ENCODE data around the gene USP35. TPM values are rescaled to one million over a fixed set of nuclear protein-coding genes. Genes with fewer than 3 reads are reported as not detected.

USP35 gene
- total RNA-seq, 1 experiment from 2014 or later: 6.0 TPM

DNA sequence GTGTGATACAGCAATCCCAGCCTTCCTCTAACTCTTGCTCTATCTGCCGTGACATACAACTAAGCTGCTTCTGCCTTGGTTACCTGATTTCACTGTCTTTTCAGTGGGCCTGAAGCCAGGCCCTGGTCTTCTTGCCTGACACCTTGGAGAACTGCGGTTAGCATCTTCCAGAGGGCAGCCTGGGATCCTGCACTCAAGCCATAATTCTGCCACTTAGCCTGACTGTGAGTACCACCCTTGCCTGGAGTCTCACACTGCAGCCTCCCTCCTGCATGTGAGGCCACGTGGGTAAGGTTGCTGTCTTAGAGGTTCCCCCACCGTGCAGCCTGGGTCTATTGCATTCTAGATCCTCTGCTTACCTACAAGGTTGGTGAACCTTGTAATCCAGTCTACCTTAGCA, 35.8 kb downstream of the USP35 start:
- no peak for ATAC-seq
- intact Hi-C loops (cut with micrococcal nuclease): no loop called here
- TF ChIP-seq, protein P1, sequence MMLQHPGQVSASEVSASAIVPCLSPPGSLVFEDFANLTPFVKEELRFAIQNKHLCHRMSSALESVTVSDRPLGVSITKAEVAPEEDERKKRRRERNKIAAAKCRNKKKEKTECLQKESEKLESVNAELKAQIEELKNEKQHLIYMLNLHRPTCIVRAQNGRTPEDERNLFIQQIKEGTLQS (IDR thresholded peaks at IDR 0.05): no peak
- no peak for TF ChIP-seq CBX3 (IDR thresholded peaks at IDR 0.05; ENCODE audit: low read depth)
- TF ChIP-seq ZNF274 (IDR thresholded peaks at IDR 0.05; ENCODE audit: low read depth, low read length): no peak
- no peak for TF ChIP-seq ZBTB33 (IDR thresholded peaks at IDR 0.05; ENCODE audit: extremely low read depth, insufficient replicate concordance, low read length)
- no peak for TF ChIP-seq SIN3A (IDR thresholded peaks at IDR 0.05; ENCODE audit: low read depth)
- BruUV-seq (replicated peaks): no TSS peak
- H3K4me3 ChIP-seq (replicated peaks in 1 of 2; ENCODE audit: low read depth in 1 of 2, low read length in 2 of 2): no peak overlapping the region
- H3K79me2 ChIP-seq (ENCODE audit: insufficient read depth, low read length): no peaks in the 10 kb centered on the region
- H3K9ac ChIP-seq (ENCODE audit: low read length): no peak overlapping the region
- no peaks in the 10 kb centered on the region for H3K9me2 ChIP-seq (ENCODE audit: insufficient read depth)
- no peaks in the 10 kb centered on the region for H3K9me3 ChIP-seq (ENCODE audit: control insufficient read depth in 1 of 2, insufficient read depth in 1 of 2, low read depth in 1 of 2, low read length in 2 of 2)
- H3K4me2 ChIP-seq (ENCODE audit: low read length): no peak overlapping the region
- H3K27ac ChIP-seq (ENCODE audit: low read depth, low read length): no peak overlapping the region
- no peak for DNase-seq (ENCODE audit: low read depth, low spot score)
- H3K4me1 ChIP-seq (ENCODE audit: control insufficient read depth in 1 of 2, insufficient read depth in 2 of 2, low read length in 2 of 2): no peaks in the 10 kb centered on the region
- CTCF ChIA-PET: no interaction called here
- H3K27me3 ChIP-seq (ENCODE audit: insufficient read depth, low read length): no peaks in the 10 kb centered on the region
- RAD21 ChIA-PET (ENCODE audit: low non-redundant PET in 1 of 2, low total read pairs in 2 of 2, uncharacterized antibody in 2 of 2, unreplicated experiment in 2 of 2): no interaction called here
- POLR2A ChIA-PET: no interaction called here
- H2AFZ ChIP-seq (ENCODE audit: low read depth, low read length, poor library complexity, severe bottlenecking): no peak overlapping the region
- H4K20me1 ChIP-seq (ENCODE audit: insufficient read depth): no peaks in the 10 kb centered on the region
- H3K36me3 ChIP-seq (ENCODE audit: control insufficient read depth in 1 of 2, insufficient read depth in 2 of 2, low read length in 2 of 2): no peaks in the 10 kb centered on the region

GRCh38 chr11:78224906-78225420, 36.2 kb downstream of the USP35 start:
- Histone ChIP-seq H3K4me1 (ENCODE audit: control insufficient read depth in 1 of 2, insufficient read depth in 2 of 2, low read length in 2 of 2) (no peaks in the 10 kb centered on the region), H3K27me3 (ENCODE audit: insufficient read depth, low read length) (no peaks in the 10 kb centered on the region), H4K20me1 (ENCODE audit: insufficient read depth) (no peaks in the 10 kb centered on the region), H3K36me3 (ENCODE audit: control insufficient read depth in 1 of 2, insufficient read depth in 2 of 2, low read length in 2 of 2) (no peaks in the 10 kb centered on the region), H3K9me3 (ENCODE audit: control insufficient read depth in 1 of 2, insufficient read depth in 1 of 2, low read depth in 1 of 2, low read length in 2 of 2) (no peaks in the 10 kb centered on the region), H3K4me2 (ENCODE audit: low read length) (no peak overlapping the region), H3K4me3 (replicated peaks in 1 of 2; ENCODE audit: low read depth in 1 of 2, low read length in 2 of 2) (no peak overlapping the region), H2AFZ (ENCODE audit: low read depth, low read length, poor library complexity, severe bottlenecking) (no peak overlapping the region), H3K9me2 (ENCODE audit: insufficient read depth) (no peaks in the 10 kb centered on the region), H3K9ac (ENCODE audit: low read length) (no peak overlapping the region), H3K79me2 (ENCODE audit: insufficient read depth, low read length) (no peaks in the 10 kb centered on the region), H3K27ac (ENCODE audit: low read depth, low read length) (no peak overlapping the region)
- no peak for DNase-seq (ENCODE audit: low read depth, low spot score)
- no TSS peak for BruUV-seq (replicated peaks)
- CTCF ChIA-PET: interaction anchor here (0.6 kb wide), 1 partner anchor 189 kb away, joined by 3 read pairs; no protein-coding TSS in a partner anchor
- RAD21 ChIA-PET (ENCODE audit: low non-redundant PET in 1 of 2, low total read pairs in 2 of 2, uncharacterized antibody in 2 of 2, unreplicated experiment in 2 of 2): no interaction called here
- ATAC-seq: no peak
- intact Hi-C loops (cut with micrococcal nuclease): no loop called here
- TF ChIP-seq, protein P2, sequence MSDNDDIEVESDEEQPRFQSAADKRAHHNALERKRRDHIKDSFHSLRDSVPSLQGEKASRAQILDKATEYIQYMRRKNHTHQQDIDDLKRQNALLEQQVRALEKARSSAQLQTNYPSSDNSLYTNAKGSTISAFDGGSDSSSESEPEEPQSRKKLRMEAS (IDR thresholded peaks at IDR 0.05): no peak
- no peak for TF ChIP-seq JUND (IDR thresholded peaks at IDR 0.05)
- no peak for TF ChIP-seq TCF7L2 (IDR thresholded peaks at IDR 0.05; ENCODE audit: borderline replicate concordance, extremely low read depth, insufficient read depth, insufficient read length)
- TF ChIP-seq SP1 (IDR thresholded peaks at IDR 0.05; ENCODE audit: low read depth): no peak
- TF ChIP-seq POLR2A (IDR thresholded peaks at IDR 0.05; ENCODE audit: borderline replicate concordance, extremely low read depth, insufficient read depth, insufficient read length): no peak
- TF ChIP-seq CBX3 (IDR thresholded peaks at IDR 0.05; ENCODE audit: low read depth): no peak
- no peak for TF ChIP-seq YY1 (IDR thresholded peaks at IDR 0.05; ENCODE audit: extremely low read depth, insufficient replicate concordance, low read depth, low read length)
- no peak for TF ChIP-seq ZBTB33 (IDR thresholded peaks at IDR 0.05; ENCODE audit: extremely low read depth, insufficient replicate concordance, low read length)
- TF ChIP-seq, protein P3, sequence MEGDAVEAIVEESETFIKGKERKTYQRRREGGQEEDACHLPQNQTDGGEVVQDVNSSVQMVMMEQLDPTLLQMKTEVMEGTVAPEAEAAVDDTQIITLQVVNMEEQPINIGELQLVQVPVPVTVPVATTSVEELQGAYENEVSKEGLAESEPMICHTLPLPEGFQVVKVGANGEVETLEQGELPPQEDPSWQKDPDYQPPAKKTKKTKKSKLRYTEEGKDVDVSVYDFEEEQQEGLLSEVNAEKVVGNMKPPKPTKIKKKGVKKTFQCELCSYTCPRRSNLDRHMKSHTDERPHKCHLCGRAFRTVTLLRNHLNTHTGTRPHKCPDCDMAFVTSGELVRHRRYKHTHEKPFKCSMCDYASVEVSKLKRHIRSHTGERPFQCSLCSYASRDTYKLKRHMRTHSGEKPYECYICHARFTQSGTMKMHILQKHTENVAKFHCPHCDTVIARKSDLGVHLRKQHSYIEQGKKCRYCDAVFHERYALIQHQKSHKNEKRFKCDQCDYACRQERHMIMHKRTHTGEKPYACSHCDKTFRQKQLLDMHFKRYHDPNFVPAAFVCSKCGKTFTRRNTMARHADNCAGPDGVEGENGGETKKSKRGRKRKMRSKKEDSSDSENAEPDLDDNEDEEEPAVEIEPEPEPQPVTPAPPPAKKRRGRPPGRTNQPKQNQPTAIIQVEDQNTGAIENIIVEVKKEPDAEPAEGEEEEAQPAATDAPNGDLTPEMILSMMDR (IDR thresholded peaks at IDR 0.05 in 2 of 3, conservative IDR thresholded peaks at IDR 0.05 in 1 of 3; ENCODE audit: borderline replicate concordance in 1 of 3, insufficient read depth in 1 of 3, low read depth in 2 of 3, low read length in 2 of 3): no peak
- POLR2A ChIA-PET: no interaction called here
